Measurements from ENCODE around the gene CASP12.

- TF ChIP-seq POLR2A (IDR thresholded peaks at IDR 0.05; ENCODE audit: low read length) = no peak
- no peak for TF ChIP-seq CHD2 (IDR thresholded peaks at IDR 0.05; ENCODE audit: low read length, partially characterized antibody)
- no peak for TF ChIP-seq MAX (IDR thresholded peaks at IDR 0.05)
- TF ChIP-seq, protein P1, sequence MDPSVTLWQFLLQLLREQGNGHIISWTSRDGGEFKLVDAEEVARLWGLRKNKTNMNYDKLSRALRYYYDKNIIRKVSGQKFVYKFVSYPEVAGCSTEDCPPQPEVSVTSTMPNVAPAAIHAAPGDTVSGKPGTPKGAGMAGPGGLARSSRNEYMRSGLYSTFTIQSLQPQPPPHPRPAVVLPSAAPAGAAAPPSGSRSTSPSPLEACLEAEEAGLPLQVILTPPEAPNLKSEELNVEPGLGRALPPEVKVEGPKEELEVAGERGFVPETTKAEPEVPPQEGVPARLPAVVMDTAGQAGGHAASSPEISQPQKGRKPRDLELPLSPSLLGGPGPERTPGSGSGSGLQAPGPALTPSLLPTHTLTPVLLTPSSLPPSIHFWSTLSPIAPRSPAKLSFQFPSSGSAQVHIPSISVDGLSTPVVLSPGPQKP (IDR thresholded peaks at IDR 0.05; ENCODE audit: low read depth, low read length) = no peak
- no peak for TF ChIP-seq MYC (IDR thresholded peaks at IDR 0.05; ENCODE audit: borderline replicate concordance, low read length)
- TF ChIP-seq, protein P2, sequence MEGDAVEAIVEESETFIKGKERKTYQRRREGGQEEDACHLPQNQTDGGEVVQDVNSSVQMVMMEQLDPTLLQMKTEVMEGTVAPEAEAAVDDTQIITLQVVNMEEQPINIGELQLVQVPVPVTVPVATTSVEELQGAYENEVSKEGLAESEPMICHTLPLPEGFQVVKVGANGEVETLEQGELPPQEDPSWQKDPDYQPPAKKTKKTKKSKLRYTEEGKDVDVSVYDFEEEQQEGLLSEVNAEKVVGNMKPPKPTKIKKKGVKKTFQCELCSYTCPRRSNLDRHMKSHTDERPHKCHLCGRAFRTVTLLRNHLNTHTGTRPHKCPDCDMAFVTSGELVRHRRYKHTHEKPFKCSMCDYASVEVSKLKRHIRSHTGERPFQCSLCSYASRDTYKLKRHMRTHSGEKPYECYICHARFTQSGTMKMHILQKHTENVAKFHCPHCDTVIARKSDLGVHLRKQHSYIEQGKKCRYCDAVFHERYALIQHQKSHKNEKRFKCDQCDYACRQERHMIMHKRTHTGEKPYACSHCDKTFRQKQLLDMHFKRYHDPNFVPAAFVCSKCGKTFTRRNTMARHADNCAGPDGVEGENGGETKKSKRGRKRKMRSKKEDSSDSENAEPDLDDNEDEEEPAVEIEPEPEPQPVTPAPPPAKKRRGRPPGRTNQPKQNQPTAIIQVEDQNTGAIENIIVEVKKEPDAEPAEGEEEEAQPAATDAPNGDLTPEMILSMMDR (IDR thresholded peaks at IDR 0.05) = no peak
Measured at GRCh38 chr11:104858882-104859775, 39.1 kb downstream of the CASP12 start.
